ENCODE results near the gene PCK1. TPM values are rescaled to one million over a fixed set of nuclear protein-coding genes. Genes with fewer than 3 reads are reported as not detected.

Gene PCK1
- total and polyA plus RNA-seq, 9 donors, result 0.30 to 133 (median 1.9) TPM

DNA sequence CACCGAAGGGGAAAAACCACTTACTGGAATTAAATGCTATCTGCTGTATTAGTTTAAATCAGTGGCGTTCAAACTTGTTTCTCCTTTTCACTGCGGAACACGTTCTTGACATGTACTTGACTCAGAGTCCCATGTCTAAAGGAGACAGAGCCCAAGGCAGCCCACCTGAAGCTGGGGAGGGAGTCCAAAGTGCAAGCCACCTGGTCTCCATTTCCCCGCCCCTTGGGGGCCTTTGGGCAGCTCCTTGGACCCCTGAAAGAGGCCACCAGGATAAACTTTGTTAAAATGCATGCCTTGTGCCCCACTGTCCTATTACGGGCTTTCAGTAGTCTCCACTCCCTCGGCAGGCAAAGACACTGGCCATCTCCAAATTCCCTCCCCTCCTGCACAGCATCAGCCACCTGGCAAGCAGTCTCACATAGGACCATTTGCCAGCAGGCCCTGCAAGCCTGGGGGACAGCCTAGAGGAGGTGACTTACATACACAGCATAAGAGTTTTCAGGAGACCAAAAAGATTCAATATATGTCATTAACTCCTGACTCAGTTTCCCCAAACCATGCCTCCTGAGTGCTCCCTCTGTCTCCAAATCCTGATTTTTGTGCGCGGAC lies 6.7 kb downstream of the PCK1 start:
- Histone ChIP-seq H3K4me1 (ENCODE audit: insufficient read depth) (no peaks in the 10 kb centered on the region), H3K27ac (no peak overlapping the region), H3K27me3 (no peaks in the 10 kb centered on the region), H3K4me3 (no peak overlapping the region), H3K36me3 (no peaks in the 10 kb centered on the region), H3K9me3 (no peaks in the 10 kb centered on the region)
- DNase-seq, result no peak
- intact Hi-C loops (cut with DNase I), result no loop called here
- TF ChIP-seq POLR2A (IDR thresholded peaks at IDR 0.05) (no peak), EP300 (IDR thresholded peaks at IDR 0.05) (no peak), CTCF (IDR thresholded peaks at IDR 0.05) (no peak)
- 74 to 78% (median 77%) methylated on average over 9 of the region's 9 CpGs for WGBS, 3 donors

GRCh38 chr20:57568088-57568896 lies 7.4 kb downstream of the PCK1 start:
- H3K9me3 ChIP-seq, result no peaks in the 10 kb centered on the region
- H3K27me3 ChIP-seq, result no peaks in the 10 kb centered on the region
- no peaks in the 10 kb centered on the region for H3K4me1 ChIP-seq (ENCODE audit: insufficient read depth)
- intact Hi-C loops (cut with DNase I), result no loop called here
- no peak overlapping the region for H3K4me3 ChIP-seq
- H3K36me3 ChIP-seq, result no peaks in the 10 kb centered on the region
- no peak for DNase-seq
- no peak overlapping the region for H3K27ac ChIP-seq
- TF ChIP-seq POLR2A (IDR thresholded peaks at IDR 0.05) (no peak), CTCF (IDR thresholded peaks at IDR 0.05) (no peak), EP300 (IDR thresholded peaks at IDR 0.05) (no peak)
- WGBS, 3 donors, result 66 to 74% (median 67%) methylated on average over 13 of the region's 13 CpGs

GRCh38 chr20:57568960-57569359 lies 8.1 kb downstream of the PCK1 start:
- DNase-seq, result no peak
- 87 to 91% (median 90%) methylated on average over 12 of the region's 12 CpGs for WGBS, 3 donors
- no peak overlapping the region for H3K27ac ChIP-seq
- H3K4me3 ChIP-seq, result no peak overlapping the region
- H3K4me1 ChIP-seq (ENCODE audit: insufficient read depth), result no peaks in the 10 kb centered on the region
- intact Hi-C loops (cut with DNase I), result no loop called here
- H3K9me3 ChIP-seq, result no peaks in the 10 kb centered on the region
- no peaks in the 10 kb centered on the region for H3K27me3 ChIP-seq
- TF ChIP-seq CTCF (IDR thresholded peaks at IDR 0.05), result no peak
- no peak for TF ChIP-seq EP300 (IDR thresholded peaks at IDR 0.05)
- TF ChIP-seq POLR2A (IDR thresholded peaks at IDR 0.05), result no peak
- H3K36me3 ChIP-seq, result no peaks in the 10 kb centered on the region

- H3K4me3 ChIP-seq, result no peak overlapping the region
- H3K4me1 ChIP-seq (ENCODE audit: insufficient read depth), result no peaks in the 10 kb centered on the region
- intact Hi-C loops (cut with DNase I), result no loop called here
- H3K9me3 ChIP-seq, result no peaks in the 10 kb centered on the region
- no peak for TF ChIP-seq POLR2A (IDR thresholded peaks at IDR 0.05)
- TF ChIP-seq EP300 (IDR thresholded peaks at IDR 0.05), result no peak
- no peak for TF ChIP-seq CTCF (IDR thresholded peaks at IDR 0.05)
- WGBS, 3 donors, result 73 to 78% (median 74%) methylated on average over 20 of the region's 20 CpGs
- H3K36me3 ChIP-seq, result no peaks in the 10 kb centered on the region
- H3K27ac ChIP-seq, result no peak overlapping the region
- H3K27me3 ChIP-seq, result no peaks in the 10 kb centered on the region
- DNase-seq, result no peak
These were observed 9.4 kb downstream of the PCK1 start for GRCh38 chr20:57570145-57570850.

Data from ovary (tissue), 9 donors.